ENCODE measurements around the gene LBHD2. TPM values are rescaled to one million over a fixed set of nuclear protein-coding genes. Genes with fewer than 3 reads are reported as not detected.

Gene LBHD2
- total RNA-seq, 1 experiment from 2014 or later, result not detected

GRCh38 chr14:103090481-103091020, 6.5 kb downstream of the LBHD2 start:
- no peak for DNase-seq (ENCODE audit: low read depth)

GRCh38 chr14:103091041-103091882, 7.3 kb downstream of the LBHD2 start:
- DNase-seq (ENCODE audit: low read depth), result no peak

- DNase-seq (ENCODE audit: low read depth), result no peak
Measured at GRCh38 chr14:103091883-103092222, 7.8 kb downstream of the LBHD2 start.

GRCh38 chr14:103093856-103094405, 9.9 kb downstream of the LBHD2 start:
- no peak for DNase-seq (ENCODE audit: low read depth)

- DNase-seq (ENCODE audit: low read depth), result no peak
Measured at GRCh38 chr14:103094406-103095209, 10.6 kb downstream of the LBHD2 start, which contains the start of gene EXOC3L4. Gene EXOC3L4 (plus strand): TSS chr14:103094725. CDS start chr14:103100220, 5,495 bp downstream.

- no peak for DNase-seq (ENCODE audit: low read depth)
Measured at GRCh38 chr14:103095210-103095778, 11.3 kb downstream of the LBHD2 start.

DNA sequence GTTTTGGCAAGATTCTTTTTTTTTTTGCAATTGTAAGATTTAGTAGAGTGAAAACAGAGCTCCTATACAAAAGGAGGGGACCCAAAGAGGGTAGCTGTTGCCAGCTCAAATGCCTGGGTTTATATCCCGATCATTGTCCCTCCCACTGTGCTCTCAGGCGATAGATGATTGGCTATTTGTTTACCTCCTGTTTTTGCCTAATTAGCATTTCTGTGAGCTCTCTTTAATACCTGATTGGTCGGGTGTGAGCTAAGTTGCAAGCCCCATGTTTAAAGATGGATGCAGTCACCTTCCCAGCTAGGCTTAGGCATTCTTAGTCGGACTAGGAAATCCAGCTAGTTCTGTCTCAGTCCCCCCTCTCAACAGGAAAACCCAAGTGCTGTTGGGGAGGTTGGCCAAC, 12.4 kb downstream of the LBHD2 start:
- DNase-seq (ENCODE audit: low read depth), result no peak

DNA sequence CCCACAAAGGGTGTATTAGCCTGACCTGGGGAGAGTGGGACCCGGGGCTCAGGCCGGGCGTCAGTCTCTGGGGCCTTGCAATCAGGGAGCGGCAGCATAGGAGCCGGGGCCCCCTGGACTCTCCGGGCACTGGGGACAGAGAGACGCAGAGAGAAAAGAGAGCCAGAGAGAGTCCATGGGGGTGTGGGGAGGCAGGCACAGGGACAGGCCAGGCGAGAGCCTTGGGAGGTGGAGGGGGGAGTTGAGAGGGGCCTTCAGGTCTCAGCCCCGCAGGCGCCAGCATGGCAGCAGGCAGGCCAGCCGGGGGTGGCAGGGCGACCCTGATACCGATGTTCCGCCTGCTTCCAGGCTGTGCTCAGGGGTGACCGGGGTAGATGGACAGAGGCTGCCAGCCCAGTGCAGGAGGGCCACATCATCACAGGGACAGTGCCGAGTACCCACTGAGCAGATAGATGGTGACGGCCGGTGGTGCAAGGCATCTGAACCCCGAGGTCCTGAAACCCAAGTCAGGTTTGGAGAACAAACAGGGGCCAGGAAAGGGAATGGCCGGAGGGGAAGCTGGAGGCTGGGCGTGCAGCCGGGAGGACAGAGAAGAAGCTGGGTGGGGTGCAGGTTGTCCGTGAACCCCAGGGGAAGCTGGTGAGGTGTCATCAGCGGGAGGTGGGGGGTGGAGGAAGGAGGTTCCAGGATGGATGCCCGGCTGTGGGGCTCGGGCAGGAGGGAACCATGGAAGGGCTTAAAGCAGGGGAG, 13.4 kb downstream of the LBHD2 start:
- DNase-seq (ENCODE audit: low read depth), result no peak

DNA sequence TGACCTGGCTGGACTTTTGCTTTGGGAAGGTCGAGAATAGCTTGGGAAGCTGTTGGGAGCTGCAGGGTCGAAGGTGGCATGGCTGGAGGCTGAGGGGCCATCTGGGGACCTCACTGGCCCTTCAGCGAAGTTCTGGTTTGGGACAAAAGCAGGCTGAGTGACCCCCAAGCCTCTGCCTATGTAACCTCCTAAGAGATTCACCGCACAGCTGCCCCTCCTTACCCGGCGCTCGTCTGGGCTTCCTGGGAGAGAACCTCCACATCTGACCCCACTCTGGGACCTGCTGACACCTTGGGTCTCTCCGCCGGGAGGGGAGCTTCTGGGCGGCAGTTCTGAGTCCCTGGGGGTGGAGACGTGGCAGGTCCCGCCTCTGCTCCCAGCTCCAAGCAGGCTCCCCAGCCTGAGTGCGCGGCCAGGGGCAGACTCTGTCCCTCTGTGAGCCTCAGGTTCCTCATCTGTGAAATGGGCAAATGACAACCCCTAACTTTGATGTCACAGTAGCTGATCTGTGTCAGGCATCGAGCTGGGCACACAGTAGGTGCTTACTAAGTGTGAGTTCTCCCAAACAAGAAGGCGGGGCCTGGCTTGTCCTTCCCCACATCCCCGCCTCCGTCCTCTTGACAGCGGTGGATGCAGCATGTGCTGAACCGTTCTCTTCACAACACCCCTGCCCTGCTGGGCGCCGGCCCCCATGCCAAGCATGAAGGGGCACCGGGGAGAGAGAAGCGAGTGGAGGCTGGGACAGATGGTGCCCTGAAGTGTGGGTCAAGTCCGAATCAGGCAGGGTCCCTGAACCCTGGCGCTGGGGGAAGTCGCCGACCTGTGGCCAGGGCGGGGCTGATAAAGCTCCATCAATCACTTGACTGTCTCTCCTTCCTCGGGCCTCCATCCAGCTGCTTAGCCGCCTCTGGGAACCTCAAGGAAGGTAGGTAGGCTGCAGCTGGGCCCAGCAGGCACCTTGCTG, 14.3 kb downstream of the LBHD2 start:
- DNase-seq (ENCODE audit: low read depth), result no peak

DNA sequence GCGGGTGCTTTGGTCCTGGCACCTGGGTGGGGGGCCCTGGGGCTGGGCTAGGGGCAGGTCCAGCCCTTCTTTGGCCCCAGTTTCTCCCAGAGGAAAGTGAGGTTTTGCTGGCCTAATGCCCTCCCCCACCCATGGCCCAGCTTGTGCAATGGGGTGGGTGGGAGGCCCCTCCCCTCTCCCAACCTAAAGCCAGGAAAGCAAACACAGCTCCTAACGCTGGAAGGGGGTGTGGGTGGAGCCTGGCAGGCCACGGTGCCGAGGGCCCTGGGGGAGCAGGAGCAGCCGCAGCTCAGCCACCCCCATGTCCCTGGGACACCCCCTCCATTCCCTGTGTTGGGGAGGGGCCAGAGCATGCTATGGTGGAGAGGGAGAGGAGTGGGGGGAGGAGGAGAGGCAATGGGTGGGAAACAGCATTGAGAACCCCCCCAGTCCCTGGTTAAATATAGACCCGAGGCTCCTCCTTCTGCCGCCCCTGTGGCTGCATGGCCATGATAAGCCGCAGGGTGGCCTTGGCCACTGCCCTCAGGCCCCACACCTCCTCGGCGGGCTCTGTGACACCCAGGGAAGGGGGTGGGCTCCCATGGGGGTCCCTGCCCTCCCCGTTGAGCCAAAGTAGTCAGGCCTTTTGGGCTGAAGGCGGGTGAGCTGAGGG, 15.2 kb downstream of the LBHD2 start:
- no peak for DNase-seq (ENCODE audit: low read depth)

GRCh38 chr14:103099733-103100280, 15.8 kb downstream of the LBHD2 start:
- DNase-seq (ENCODE audit: low read depth), result no peak

DNA sequence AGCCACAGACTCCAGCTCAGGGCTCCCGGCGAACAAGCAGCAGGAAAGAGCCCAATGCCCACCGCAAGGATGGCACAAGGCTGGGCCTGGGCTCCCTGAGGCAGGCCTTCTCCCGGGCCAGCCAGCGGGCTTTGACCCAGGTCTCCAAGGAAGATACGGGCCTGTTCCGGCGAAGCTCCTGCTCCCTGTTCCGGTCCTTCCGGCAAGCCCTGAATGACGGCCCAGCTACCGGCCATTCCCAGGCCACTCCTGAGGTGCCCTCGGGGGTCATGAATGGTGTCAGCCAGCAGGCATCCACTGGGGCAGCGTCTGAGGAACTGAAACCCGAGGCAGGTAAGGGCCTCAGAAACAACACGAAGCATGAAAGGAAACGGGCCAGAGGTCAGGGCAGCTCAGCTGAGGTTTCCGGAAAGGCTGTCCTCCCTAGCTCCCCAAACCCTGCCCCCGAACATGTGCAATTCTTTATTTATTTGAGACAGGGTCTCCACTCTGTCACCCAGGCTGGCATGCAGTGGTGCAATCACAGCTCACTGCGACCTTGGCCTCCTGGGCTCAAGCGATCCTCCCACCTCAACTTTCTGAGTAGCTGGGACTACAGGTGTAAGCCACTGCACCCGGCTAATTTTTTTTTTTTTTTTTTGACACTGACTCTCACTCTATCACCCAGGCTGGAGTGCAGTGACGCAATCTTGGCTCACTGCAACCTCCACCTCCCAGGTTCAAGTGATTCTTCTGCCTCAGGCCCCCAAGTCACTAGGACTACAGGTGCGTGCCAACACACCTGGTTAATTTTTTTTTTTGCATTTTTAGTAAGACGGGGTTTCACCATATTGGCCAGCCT, 16.5 kb downstream of the LBHD2 start:
- no peak for DNase-seq (ENCODE audit: low read depth)

DNA sequence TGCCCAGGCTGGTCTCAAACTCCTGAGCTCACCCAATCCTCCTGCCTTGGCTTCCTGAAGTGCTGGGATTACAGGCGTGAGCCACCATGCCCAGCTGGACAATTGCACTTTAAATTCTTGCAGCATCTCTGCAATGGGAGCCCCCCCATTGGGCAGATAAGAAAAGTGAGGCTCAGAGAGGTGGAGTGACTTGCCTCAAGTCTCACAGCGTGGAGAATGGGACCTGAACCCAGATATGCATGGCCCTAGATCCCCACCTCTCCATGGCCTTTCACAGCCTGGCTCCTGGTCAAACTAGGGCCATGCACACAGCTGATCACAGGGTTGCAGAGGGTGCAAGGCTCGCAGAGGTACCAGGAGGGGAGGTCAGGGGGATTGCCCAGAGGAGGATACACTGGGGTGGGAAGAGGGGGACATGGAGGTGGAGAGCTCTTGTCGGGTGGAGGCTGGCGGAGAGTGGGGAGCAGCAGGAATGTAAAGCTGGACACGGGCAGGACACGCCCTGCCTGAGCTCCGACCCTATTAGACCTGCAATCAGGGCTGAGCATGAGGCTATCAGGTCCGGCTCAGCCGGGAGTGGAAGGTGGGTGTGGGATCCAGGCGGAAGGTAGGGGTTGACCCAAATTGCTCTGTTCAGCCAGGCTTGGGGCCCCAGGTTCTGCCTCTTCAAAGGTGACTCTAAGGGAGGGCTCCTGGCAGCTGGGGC, 17.4 kb downstream of the LBHD2 start:
- DNase-seq (ENCODE audit: low read depth), result no peak

GRCh38 chr14:103101963-103102688, 18.1 kb downstream of the LBHD2 start:
- DNase-seq (ENCODE audit: low read depth), result no peak

GRCh38 chr14:103102689-103103260, 18.8 kb downstream of the LBHD2 start:
- no peak for DNase-seq (ENCODE audit: low read depth)
